NT2/D1 (cell line): ENCODE results near the gene ZFPL1.

Source experiments
- DNase-seq: peaks from one replicate; pipeline ENCODE4 v3.0.0-alpha.2; 2011; ENCODE audit warnings: low read depth, low spot score
- H3K27me3 ChIP-seq: 2 replicates; pipeline ENCODE4 v1.6.0; 2011; ENCODE audit warnings: mild to moderate bottlenecking; ENCODE audit not compliant: insufficient read length, insufficient read depth
- H3K36me3 ChIP-seq: 2 replicates; pipeline ENCODE4 v1.6.1; 2011; ENCODE audit warnings: mild to moderate bottlenecking, low read length, mixed read lengths; ENCODE audit not compliant: insufficient read depth, insufficient read length
- H3K4me1 ChIP-seq: 2 replicates; pipeline ENCODE4 v1.5.1; 2011; ENCODE audit not compliant: insufficient read depth, insufficient read length
- H3K4me3 ChIP-seq: 2 replicates; pipeline ENCODE4 v1.5.1; 2011; ENCODE audit warnings: low read depth; ENCODE audit not compliant: insufficient read length
- H3K9ac ChIP-seq: 2 replicates; pipeline ENCODE4 v1.6.0; 2011; ENCODE audit warnings: low read depth; ENCODE audit not compliant: insufficient read length
- H3K9me3 ChIP-seq: 2 replicates; pipeline ENCODE4 v1.5.1; 2011; ENCODE audit warnings: mild to moderate bottlenecking, low read length; ENCODE audit not compliant: insufficient read depth
- SUZ12 ChIP-seq: IDR thresholded peaks from 2 replicates; pipeline ENCODE4 v1.6.1; 2011; ENCODE audit not compliant: insufficient read length, insufficient read depth; ENCODE audit errors: extremely low read depth
- YY1 ChIP-seq: IDR thresholded peaks from 2 replicates; pipeline ENCODE4 v1.6.1; 2011; ENCODE audit not compliant: insufficient read length, insufficient read depth
- ZNF274 ChIP-seq: IDR thresholded peaks from 2 replicates; pipeline ENCODE4 v1.6.1; 2011; ENCODE audit warnings: mild to moderate bottlenecking, low read depth, low read length

ZFPL1 gene

DNA sequence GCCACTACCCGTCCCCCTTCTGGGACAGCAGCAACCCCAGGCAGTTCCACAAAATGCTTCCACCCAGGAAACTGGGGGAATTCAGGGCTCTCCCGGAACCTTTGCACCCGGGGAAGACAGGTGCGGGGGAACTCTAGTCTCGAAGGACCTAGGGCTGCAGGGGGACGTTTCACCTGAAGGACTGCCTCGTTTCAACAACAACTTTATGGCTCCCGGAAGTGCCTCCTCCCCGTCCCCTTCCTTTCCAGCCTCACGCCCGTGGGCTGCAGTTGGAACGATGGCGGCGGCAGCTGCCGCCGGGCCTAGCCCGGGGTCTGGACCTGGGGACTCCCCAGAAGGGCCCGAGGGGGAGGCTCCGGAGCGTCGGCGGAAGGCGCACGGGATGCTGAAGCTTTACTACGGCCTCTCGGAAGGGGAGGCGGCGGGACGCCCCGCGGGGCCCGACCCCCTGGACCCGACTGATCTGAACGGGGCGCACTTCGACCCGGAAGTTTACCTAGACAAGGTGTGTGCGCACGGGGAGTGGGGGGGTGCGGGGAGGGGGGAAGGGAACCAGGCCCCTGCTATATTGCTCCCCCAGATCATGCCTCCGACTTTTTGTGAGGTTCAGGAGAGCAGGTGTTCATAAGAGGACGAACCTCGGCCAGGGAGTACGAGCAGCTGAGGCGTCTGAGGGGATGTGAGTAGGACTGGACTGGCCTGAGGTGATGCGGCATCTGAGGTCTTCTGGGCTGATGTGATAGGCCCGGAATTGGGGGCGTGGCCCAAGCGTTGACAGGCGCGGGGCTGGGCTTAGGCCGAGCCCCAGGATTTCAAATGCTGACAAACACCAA, 12.2 kb downstream of the ZFPL1 start, which contains the start of gene VPS51:
Gene VPS51, plus strand, starts transcription at position 241 of the 833 bp plus-strand sequence. Its CDS starts 37 bp downstream, at position 278.
- peak; percentile 87 for DNase-seq
- Histone ChIP-seq H3K4me3 (peak within 1 kb of the TSS; percentile 56), H3K9me3 (no peaks in the 10 kb centered on the region), H3K9ac (peak within 1 kb of the TSS; percentile 86), H3K36me3 (peaks cover 26% of the 10 kb centered on the region), H3K27me3 (no peaks in the 10 kb centered on the region), H3K4me1 (no peaks in the 10 kb centered on the region)
- TF ChIP-seq SUZ12, result no peak
- TF ChIP-seq ZNF274, result no peak
- peak; percentile 74 for TF ChIP-seq YY1

DNA sequence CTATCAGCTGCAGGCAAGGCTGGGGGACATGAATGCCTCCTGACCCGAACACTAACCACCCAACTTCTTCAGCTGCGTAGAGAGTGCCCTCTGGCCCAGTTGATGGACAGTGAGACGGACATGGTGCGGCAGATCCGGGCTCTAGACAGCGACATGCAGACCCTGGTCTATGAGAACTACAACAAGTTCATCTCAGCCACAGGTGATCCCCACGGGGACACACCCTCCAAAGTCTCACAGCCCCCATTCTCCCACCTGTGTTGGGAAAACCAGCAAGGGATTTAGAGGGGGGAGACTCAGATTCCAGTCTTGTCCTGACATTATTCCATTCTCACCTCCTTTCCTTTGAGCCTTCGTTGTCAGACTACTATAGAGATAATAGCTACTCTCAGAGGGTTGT, 12.9 kb downstream of the ZFPL1 start:
- Histone ChIP-seq H3K9me3 (no peaks in the 10 kb centered on the region), H3K27me3 (no peaks in the 10 kb centered on the region), H3K36me3 (peaks cover 32% of the 10 kb centered on the region), H3K9ac (peak overlapping the region; percentile 71), H3K4me1 (no peaks in the 10 kb centered on the region), H3K4me3 (peak overlapping the region; percentile 56)
- TF ChIP-seq SUZ12 (no peak), ZNF274 (no peak), YY1 (no peak)
- no peak for DNase-seq

DNA sequence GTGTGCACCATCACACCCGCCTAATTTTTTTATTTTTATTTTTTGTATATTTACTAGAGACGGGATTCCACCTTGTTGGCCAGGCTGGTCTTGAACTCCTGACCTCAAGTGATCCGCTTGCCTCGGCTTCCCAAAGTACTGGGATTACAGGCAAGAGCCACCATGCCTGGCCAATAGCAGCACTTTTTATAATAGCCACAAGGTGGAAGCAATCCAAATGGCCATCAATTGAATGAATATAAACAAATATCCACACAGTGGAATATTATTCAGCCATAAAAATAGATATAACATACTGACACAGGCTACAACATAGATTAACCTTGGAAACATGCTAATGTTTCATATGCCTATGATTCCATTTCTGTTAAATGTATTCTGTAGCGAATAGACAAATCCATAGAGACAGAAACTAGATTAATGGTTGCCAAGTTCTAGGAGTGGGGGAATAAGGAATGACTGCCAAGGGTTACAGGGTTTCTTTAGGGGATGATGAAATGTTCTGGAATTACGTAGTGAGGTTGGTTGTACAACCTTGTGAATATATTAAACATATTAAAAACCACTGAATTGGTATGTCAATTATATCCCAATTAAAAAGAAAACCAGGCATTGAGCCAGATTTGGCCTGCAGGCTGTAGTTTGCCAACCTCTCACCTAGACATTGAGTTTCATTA, 16.8 kb downstream of the ZFPL1 start:
- no peak overlapping the region for H3K9ac ChIP-seq
- TF ChIP-seq YY1, result no peak
- no peak for TF ChIP-seq ZNF274
- TF ChIP-seq SUZ12, result no peak
- H3K9me3 ChIP-seq, result no peaks in the 10 kb centered on the region
- H3K27me3 ChIP-seq, result no peaks in the 10 kb centered on the region
- no peak overlapping the region for H3K4me3 ChIP-seq
- no peak for DNase-seq
- H3K36me3 ChIP-seq, result peaks cover 45% of the 10 kb centered on the region
- no peaks in the 10 kb centered on the region for H3K4me1 ChIP-seq

DNA sequence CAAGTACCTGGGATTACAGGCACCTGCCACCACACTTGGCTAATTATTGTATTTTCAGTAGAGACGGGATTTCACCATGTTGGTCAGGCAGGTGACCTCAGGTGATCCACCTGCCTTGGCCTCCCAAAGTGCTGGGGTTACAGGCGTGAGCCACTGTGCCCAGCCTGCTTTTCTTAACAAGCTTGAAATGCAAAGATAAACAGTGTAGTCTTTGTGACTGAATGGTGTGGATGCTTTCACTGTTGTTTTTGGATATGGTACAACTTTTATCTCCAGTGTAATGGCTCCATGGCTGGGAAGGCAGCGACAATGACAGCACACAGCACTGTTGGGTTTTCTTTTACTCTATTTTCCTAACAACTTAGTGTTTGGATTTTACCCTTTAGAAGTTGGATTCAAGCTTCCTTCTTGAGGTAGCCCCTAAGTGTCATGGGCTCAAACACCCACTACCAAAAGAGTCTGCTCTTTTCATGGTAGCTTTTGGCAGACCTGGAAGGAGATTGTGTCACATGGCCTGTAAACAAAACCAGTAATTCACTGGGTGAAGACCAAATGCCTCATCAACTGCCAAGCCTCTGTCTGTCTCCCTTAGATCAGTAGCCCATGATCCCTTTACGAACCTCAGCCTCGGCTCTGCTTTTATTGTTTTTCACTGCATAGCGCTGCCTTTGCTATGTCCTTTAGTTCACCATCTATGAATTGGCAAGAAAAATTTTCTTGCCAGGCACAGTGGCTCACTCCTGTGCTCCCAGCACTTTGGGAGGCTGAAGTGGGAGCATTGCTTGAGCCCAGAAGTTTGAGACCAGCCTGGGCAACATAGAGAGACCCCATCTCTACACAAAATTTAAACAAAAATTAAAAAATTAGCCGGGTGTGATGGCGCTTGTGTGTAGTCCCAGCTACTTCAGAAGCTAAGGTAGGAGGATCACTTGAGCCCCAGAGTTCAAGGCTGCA, 18.4 kb downstream of the ZFPL1 start:
- TF ChIP-seq ZNF274 (no peak), SUZ12 (no peak), YY1 (no peak)
- H3K27me3 ChIP-seq, result no peaks in the 10 kb centered on the region
- peaks cover 52% of the 10 kb centered on the region for H3K36me3 ChIP-seq
- H3K9me3 ChIP-seq, result no peaks in the 10 kb centered on the region
- no peak for DNase-seq
- no peak overlapping the region for H3K4me3 ChIP-seq
- no peak overlapping the region for H3K9ac ChIP-seq
- no peaks in the 10 kb centered on the region for H3K4me1 ChIP-seq

DNA sequence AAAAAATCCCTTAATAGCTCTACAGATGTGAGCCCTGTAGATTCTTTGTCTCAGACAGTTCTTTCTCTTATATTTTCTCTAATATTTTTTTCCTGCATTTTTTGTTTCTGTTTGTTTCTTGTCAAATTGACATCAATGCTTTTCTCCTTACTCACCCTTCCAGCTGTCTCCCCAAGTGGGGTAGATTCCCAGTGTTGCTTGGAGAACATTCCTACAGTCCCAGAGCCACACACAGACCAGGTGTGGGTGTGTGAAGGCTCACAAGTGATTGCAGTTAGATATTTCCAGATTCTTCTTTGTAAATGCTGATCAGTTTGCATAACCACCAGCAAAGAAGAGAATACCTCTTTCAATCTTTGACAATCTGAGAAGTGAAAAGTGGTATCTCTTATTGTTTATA, 19.5 kb downstream of the ZFPL1 start:
- Histone ChIP-seq H3K9ac (no peak overlapping the region), H3K4me3 (no peak overlapping the region)

DNA sequence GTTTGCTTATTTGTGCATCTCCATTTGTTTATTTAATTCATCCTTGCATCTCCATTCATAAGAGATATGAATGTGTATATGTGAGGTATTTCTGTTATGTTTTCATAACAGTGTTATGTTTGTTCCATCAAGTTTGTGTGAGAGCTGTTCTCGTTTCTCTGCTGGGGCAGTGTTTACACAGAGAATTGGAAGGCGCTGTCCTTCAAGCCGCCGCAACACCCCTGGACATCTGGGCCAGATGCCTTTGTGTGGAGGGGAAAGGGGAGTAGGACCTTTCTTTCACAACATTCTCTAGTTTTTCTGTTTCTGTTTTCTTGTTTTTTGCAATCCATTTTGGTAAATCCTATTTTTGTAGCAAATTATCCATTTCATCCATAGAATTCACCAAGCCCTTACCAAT, 20.6 kb downstream of the ZFPL1 start:
- Histone ChIP-seq H3K4me3 (no peak overlapping the region), H3K9ac (no peak overlapping the region), H3K4me1 (no peaks in the 10 kb centered on the region), H3K36me3 (peaks cover 51% of the 10 kb centered on the region), H3K27me3 (no peaks in the 10 kb centered on the region), H3K9me3 (no peaks in the 10 kb centered on the region)
- no peak for TF ChIP-seq YY1
- TF ChIP-seq ZNF274, result no peak
- TF ChIP-seq SUZ12, result no peak
- no peak for DNase-seq

More for the DNA sequence above, 19.5 kb downstream of the ZFPL1 start:
- TF ChIP-seq SUZ12, result no peak
- TF ChIP-seq YY1, result no peak
- TF ChIP-seq ZNF274, result no peak
- Histone ChIP-seq H3K27me3 (no peaks in the 10 kb centered on the region), H3K36me3 (peaks cover 49% of the 10 kb centered on the region), H3K9me3 (no peaks in the 10 kb centered on the region), H3K4me1 (no peaks in the 10 kb centered on the region)
- no peak for DNase-seq
